IgD-negative memory B cell (primary cell): ENCODE data around the gene ARHGEF10L. TPM values are rescaled to one million over a fixed set of nuclear protein-coding genes. Genes with fewer than 3 reads are reported as not detected.

Experiments used
- H3K27ac Mint-ChIP-seq, 3 donors: one replicate each; pipeline ENCODE4 v1.8.0; 2020 to 2022; ENCODE audit warnings: mild to moderate bottlenecking in 3 of 3, mixed read lengths in 3 of 3, moderate library complexity in 1 of 3
- H3K27me3 Mint-ChIP-seq: one replicate; pipeline ENCODE4 v1.8.0; 2021; ENCODE audit warnings: mixed read lengths
- H3K36me3 Mint-ChIP-seq: one replicate; pipeline ENCODE4 v1.8.0; 2020; ENCODE audit warnings: mild to moderate bottlenecking, mixed read lengths
- H3K4me1 Mint-ChIP-seq, 3 donors: one replicate each; pipeline ENCODE4 v1.8.0; 2020 to 2022; ENCODE audit warnings: mixed read lengths in 3 of 3, mild to moderate bottlenecking in 1 of 3
- H3K4me3 Mint-ChIP-seq, 4 donors: one replicate each; pipeline ENCODE4 v1.8.0; 2020 to 2022; ENCODE audit warnings: mild to moderate bottlenecking in 4 of 4, mixed read lengths in 4 of 4, moderate library complexity in 3 of 4
- H3K9me3 Mint-ChIP-seq, 3 donors: one replicate each; pipeline ENCODE4 v1.8.0; 2020 to 2021; ENCODE audit warnings: mixed read lengths in 3 of 3, mild to moderate bottlenecking in 1 of 3
- polyA plus RNA-seq: library from polyadenylated mRNA; unstranded; fragments of 300-500 nt; fragmentation: Illumina TruSeq; gene quantifications from one replicate; pipeline ENCODE4 v1.2.3, GENCODE V29; 2021

ARHGEF10L gene
- polyA plus RNA-seq, 1 donor from 2014 or later, result not detected

DNA sequence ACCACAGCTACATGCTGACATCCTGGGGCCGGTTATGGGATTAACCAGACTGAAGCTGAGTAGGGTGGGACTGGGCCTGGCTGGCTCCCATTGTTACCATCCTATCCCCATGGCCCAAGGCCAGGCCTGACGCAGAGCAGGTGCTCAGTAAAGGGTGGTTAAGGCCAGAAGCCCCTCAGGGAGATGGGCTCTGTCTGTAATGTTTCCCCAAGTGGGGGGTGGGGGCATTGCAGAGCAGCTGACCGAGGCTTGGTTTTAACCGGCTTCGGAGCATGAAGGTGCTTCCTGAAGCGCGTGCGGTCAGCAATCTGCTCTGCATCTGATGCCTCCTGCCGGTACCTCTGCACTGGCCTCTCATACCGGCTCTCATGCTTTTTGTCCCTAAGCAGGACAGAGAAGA lies 132.2 kb downstream of the ARHGEF10L start:
- H3K36me3 Mint-ChIP-seq, result no peaks in the 10 kb centered on the region
- peak overlapping the region in 1 of 3 donors; percentile 29 for H3K27ac Mint-ChIP-seq
- peaks cover 4 to 7% (median 5%) of the 10 kb centered on the region in 3 donors for H3K4me1 Mint-ChIP-seq
- peak overlapping the region in 1 of 4 donors; percentile 47 for H3K4me3 Mint-ChIP-seq
- no peaks in the 10 kb centered on the region for H3K9me3 Mint-ChIP-seq
- H3K27me3 Mint-ChIP-seq, result no peaks in the 10 kb centered on the region

DNA sequence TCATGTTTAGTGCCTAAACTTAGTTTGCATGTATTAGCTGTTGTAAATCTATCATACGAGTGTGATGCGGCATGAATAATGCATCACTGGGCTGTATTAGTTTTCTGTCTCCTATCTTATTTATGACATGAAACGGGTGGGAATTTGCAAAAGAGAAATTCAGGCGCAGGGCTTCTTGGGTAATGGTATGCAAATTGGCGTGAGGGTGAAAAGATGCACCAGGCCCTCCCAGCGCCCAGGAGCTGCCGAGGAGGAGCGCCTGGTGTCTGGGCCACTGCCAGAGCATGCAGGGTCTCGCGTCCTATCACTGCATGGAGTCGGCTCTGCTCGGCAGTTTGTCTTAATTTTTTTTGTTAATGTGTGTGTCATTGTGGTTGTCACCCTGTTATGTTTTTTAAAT lies 132.7 kb downstream of the ARHGEF10L start:
- peaks cover 4 to 7% (median 5%) of the 10 kb centered on the region in 3 donors for H3K4me1 Mint-ChIP-seq
- no peaks in the 10 kb centered on the region for H3K9me3 Mint-ChIP-seq
- no peaks in the 10 kb centered on the region for H3K36me3 Mint-ChIP-seq
- H3K27me3 Mint-ChIP-seq, result no peaks in the 10 kb centered on the region
- H3K4me3 Mint-ChIP-seq, result peak overlapping the region in 3 of 4 donors; percentile 25 to 70 (median 33)
- peak overlapping the region in 2 of 3 donors; percentile 29 to 53 for H3K27ac Mint-ChIP-seq

DNA sequence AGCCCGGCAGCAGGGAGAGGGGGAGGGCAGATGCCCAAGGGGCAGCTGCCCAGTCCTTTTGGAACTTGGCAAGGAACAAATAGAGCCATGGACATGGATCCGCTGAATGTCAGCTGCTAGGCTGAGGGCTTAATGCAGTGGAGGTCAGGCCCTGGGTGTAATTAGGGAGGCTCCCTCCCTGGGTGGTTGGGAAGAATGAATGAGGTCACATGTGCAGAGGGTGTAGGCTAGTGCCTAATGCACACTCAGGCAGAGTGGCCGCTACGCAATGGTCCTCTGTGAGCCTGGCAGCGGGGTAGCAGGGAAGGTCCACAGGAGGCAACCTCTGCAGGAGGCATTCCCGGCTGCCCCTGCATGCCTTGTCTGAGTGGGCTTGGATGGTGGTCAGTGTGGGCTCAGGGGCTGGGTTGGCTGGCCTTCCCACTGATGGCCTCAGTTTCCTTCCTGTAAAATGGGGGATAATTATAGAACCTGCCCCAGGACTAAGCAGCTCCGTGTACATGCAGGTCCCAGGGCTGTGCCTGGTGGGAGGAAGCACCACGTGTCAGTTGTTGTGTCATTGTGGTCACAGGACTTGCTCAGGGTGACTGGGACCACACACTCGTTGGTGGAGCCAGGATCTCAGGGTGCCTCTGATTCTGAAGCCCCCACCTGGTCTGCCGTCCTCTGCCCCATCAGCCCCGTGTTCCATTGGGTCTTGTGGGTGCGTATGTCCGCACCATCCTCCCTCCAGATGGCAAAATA lies 134.0 kb downstream of the ARHGEF10L start:
- no peak overlapping the region for H3K4me3 Mint-ChIP-seq
- peaks cover 4 to 7% (median 5%) of the 10 kb centered on the region in 3 donors for H3K4me1 Mint-ChIP-seq
- no peaks in the 10 kb centered on the region for H3K27me3 Mint-ChIP-seq
- no peaks in the 10 kb centered on the region for H3K36me3 Mint-ChIP-seq
- no peaks in the 10 kb centered on the region for H3K9me3 Mint-ChIP-seq
- no peak overlapping the region for H3K27ac Mint-ChIP-seq

DNA sequence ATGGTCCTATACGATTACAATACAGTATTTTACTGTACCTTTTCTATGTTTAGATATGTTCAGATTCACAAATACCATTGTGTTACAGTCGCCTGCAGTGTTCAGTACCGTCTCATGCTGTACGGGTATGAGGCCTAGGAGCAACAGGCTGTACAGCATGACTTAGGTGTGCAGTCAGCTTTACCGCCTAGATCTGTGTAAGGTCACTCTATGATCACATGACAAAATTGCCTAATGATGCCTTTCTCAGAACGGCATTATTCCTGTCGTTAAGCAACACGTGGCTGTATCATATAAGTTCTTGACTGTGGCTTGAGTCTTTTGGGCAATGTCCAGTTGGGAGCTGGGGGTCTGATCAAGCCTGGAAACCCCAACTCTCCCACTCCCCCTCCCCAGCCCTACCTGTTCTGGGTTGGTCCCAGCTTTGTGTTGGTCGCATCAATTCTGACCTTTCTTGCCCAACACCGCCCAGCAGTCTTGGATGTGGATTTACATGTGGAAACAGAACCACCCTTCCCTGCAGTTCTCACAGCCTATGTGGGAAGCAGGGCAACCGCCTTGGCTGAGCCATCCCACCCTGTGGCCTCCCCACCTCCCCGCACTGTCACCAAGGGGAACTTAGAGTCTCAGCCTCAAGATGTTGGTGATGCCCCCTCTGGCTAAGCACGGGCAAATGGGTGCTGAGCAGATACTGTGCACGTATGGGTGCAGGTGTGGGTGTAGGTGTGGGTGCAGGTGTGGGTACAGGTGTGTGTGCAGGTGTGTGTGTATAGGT lies 135.4 kb downstream of the ARHGEF10L start:
- Mint-ChIP-seq H3K36me3 (no peaks in the 10 kb centered on the region), H3K27ac (no peak overlapping the region), H3K4me1 (peaks cover 4 to 7% (median 5%) of the 10 kb centered on the region in 3 donors), H3K4me3 (no peak overlapping the region), H3K27me3 (no peaks in the 10 kb centered on the region), H3K9me3 (no peaks in the 10 kb centered on the region)

DNA sequence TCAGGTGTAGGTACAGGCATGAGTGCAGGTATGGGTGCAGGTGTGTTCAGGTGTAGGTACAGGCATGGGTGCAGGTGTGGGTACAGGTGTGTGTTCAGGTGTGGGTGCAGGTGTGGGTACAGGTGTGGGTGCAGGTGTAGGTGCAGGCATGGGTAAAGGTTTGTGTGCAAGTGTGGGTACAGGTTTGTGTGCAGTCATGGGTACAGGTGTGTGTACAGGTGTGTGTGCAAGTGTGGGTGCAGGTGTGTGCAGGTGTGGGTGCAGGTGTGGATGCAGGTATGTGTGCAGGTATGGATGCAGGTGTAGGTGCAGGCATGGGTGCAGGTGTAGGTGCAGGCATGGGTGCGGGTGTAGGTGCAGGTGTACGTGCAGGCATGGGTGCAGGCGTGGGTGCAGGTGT lies 136.2 kb downstream of the ARHGEF10L start:
- Mint-ChIP-seq H3K4me3 (no peak overlapping the region), H3K36me3 (no peaks in the 10 kb centered on the region), H3K27me3 (no peaks in the 10 kb centered on the region), H3K4me1 (peaks cover 4 to 7% (median 5%) of the 10 kb centered on the region in 3 donors), H3K9me3 (no peaks in the 10 kb centered on the region), H3K27ac (no peak overlapping the region)

GRCh38 chr1:17676387-17677060 lies 137.0 kb downstream of the ARHGEF10L start:
- no peaks in the 10 kb centered on the region for H3K36me3 Mint-ChIP-seq
- peaks cover 4 to 7% (median 5%) of the 10 kb centered on the region in 3 donors for H3K4me1 Mint-ChIP-seq
- H3K27ac Mint-ChIP-seq, result no peak overlapping the region
- H3K27me3 Mint-ChIP-seq, result no peaks in the 10 kb centered on the region
- H3K9me3 Mint-ChIP-seq, result no peaks in the 10 kb centered on the region
- H3K4me3 Mint-ChIP-seq, result no peak overlapping the region

DNA sequence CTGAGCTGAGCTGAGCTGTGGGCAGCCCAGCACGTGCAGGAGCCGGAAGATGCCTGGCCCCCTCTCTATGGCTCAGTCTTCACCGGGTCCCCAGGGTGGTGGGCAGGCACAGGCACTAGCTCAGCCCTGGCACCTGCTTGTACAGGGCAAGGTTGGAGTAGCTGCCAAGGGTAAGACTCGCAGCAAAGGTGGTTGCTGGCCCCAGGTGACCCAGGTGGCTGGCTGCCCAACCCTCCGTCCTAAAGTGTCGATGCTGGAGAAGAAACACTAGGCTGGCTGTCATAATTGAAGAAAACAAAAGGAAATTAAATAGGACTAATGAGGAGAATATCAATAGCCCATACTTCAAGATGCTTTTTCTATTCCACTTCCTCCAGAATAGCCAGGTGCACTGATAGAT lies 138.5 kb downstream of the ARHGEF10L start:
- Mint-ChIP-seq H3K36me3 (no peaks in the 10 kb centered on the region), H3K27me3 (peaks cover 6% of the 10 kb centered on the region), H3K27ac (no peak overlapping the region), H3K4me3 (no peak overlapping the region), H3K9me3 (peaks cover 0 to 3% (median 0%) of the 10 kb centered on the region in 3 donors), H3K4me1 (no peaks in the 10 kb centered on the region)

DNA sequence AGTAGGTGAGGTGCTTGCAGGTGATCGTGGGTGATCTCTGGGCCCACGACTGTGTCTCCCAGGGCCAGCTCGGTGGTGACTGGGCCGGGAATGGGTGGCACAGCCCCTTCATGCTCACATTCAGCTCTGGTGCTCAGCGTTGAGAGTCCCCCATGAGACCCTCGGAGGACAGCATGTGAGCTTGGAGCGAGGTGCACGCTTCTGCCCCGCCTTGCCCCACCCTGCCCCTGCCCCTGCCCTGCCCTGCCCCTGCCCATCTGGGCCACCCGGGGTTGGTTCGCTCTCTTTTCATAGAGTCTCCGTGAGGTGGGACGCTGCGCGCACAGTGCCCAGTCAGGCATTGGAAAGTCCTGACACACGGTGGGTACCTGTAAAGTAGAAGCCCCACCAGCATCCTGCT lies 140.4 kb downstream of the ARHGEF10L start:
- H3K27me3 Mint-ChIP-seq, result peaks cover 7% of the 10 kb centered on the region
- no peaks in the 10 kb centered on the region for H3K36me3 Mint-ChIP-seq
- H3K27ac Mint-ChIP-seq, result no peak overlapping the region
- no peaks in the 10 kb centered on the region for H3K4me1 Mint-ChIP-seq
- peaks cover 0 to 3% (median 0%) of the 10 kb centered on the region in 3 donors for H3K9me3 Mint-ChIP-seq
- no peak overlapping the region for H3K4me3 Mint-ChIP-seq

DNA sequence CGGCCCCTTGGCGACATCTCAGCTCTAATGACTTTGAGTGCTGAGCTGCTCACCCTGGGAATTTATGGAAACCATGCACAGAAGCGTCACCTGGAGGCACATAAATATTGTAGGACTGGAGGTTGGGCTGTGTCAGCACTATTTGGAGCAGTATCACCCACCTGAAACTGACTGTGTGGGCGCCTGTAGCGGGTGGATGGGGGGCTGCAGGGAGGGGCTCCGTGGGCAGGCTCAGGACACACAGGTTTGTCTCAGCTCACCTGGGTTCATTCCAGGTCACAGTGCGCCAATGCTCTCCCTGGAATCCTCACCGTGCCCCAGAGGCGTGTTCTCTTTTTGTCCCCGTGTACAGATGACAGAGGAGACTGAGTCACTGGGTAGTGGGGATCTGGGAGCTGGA lies 140.8 kb downstream of the ARHGEF10L start:
- H3K4me3 Mint-ChIP-seq, result no peak overlapping the region
- H3K27me3 Mint-ChIP-seq, result peaks cover 10% of the 10 kb centered on the region
- peaks cover 0 to 3% (median 0%) of the 10 kb centered on the region in 3 donors for H3K9me3 Mint-ChIP-seq
- H3K4me1 Mint-ChIP-seq, result no peaks in the 10 kb centered on the region
- H3K36me3 Mint-ChIP-seq, result no peaks in the 10 kb centered on the region
- no peak overlapping the region for H3K27ac Mint-ChIP-seq

- peaks cover 0 to 3% (median 0%) of the 10 kb centered on the region in 3 donors for H3K4me1 Mint-ChIP-seq
- H3K27me3 Mint-ChIP-seq, result peaks cover 19% of the 10 kb centered on the region
- peak overlapping the region in 1 of 3 donors; percentile 35 for H3K27ac Mint-ChIP-seq
- H3K4me3 Mint-ChIP-seq, result no peak overlapping the region
- peaks cover 0 to 3% (median 0%) of the 10 kb centered on the region in 3 donors for H3K9me3 Mint-ChIP-seq
- H3K36me3 Mint-ChIP-seq, result no peaks in the 10 kb centered on the region
Measured at GRCh38 chr1:17682400-17682799, 142.9 kb downstream of the ARHGEF10L start.

GRCh38 chr1:17683598-17683997 lies 144.1 kb downstream of the ARHGEF10L start:
- Mint-ChIP-seq H3K9me3 (peaks cover 0 to 3% (median 0%) of the 10 kb centered on the region in 3 donors), H3K27me3 (peaks cover 19% of the 10 kb centered on the region), H3K27ac (no peak overlapping the region), H3K4me1 (peaks cover 0 to 3% (median 0%) of the 10 kb centered on the region in 3 donors), H3K4me3 (no peak overlapping the region), H3K36me3 (no peaks in the 10 kb centered on the region)

DNA sequence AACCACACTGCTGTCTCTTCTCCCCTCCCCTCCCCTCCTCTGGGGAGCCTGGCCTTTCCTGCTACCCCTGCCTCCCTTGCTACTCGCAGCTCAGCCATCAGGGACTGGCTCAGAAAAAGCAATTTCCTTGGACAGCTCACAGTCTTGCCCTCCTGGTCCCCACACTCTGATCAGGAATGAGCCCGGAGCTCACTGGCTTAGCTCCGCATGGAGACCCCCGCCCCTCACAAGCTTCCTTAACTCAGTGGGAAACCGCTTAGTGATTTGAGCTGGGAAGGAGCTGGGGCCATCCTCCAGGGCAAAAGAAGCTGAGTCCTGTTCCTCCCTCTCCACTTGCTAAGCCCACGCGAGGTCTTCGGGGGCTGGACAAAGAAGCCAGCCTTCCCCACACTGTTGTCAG lies 145.3 kb downstream of the ARHGEF10L start:
- H3K9me3 Mint-ChIP-seq, result peaks cover 0 to 3% (median 0%) of the 10 kb centered on the region in 3 donors
- H3K36me3 Mint-ChIP-seq, result no peaks in the 10 kb centered on the region
- H3K4me1 Mint-ChIP-seq, result peaks cover 0 to 3% (median 0%) of the 10 kb centered on the region in 3 donors
- H3K27me3 Mint-ChIP-seq, result peaks cover 19% of the 10 kb centered on the region
- H3K27ac Mint-ChIP-seq, result peak overlapping the region in 1 of 3 donors; percentile 74
- H3K4me3 Mint-ChIP-seq, result no peak overlapping the region

- H3K4me1 Mint-ChIP-seq, result peaks cover 0 to 3% (median 0%) of the 10 kb centered on the region in 3 donors
- no peak overlapping the region for H3K4me3 Mint-ChIP-seq
- peak overlapping the region in 1 of 3 donors; percentile 69 for H3K27ac Mint-ChIP-seq
- peaks cover 0 to 3% (median 0%) of the 10 kb centered on the region in 3 donors for H3K9me3 Mint-ChIP-seq
- H3K36me3 Mint-ChIP-seq, result no peaks in the 10 kb centered on the region
- H3K27me3 Mint-ChIP-seq, result peaks cover 19% of the 10 kb centered on the region
Measured at GRCh38 chr1:17686258-17686657, 146.8 kb downstream of the ARHGEF10L start.

DNA sequence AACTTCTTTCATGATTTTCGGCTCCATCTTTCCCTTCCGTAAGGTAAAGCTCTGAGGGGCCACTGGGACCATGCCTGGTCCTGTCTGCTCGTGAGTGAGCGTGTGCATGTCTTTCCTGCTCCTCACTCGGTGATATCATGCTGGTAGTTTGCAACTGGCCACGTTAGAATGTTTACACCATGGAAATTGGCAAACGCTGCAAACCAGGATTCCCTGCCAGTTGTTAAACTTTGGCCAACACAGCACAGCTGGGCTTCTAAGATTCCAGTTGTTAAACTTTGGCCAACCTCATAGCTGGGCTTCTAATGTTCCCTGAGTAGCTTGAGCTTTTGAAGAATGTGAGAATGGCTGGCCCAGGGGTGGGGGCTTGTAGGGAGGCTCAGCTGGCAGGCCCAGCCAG lies 147.6 kb downstream of the ARHGEF10L start:
- H3K9me3 Mint-ChIP-seq, result peaks cover 0 to 3% (median 0%) of the 10 kb centered on the region in 3 donors
- H3K4me1 Mint-ChIP-seq, result peaks cover 0 to 3% (median 0%) of the 10 kb centered on the region in 3 donors
- no peaks in the 10 kb centered on the region for H3K36me3 Mint-ChIP-seq
- no peak overlapping the region for H3K27ac Mint-ChIP-seq
- H3K27me3 Mint-ChIP-seq, result peaks cover 14% of the 10 kb centered on the region
- no peak overlapping the region for H3K4me3 Mint-ChIP-seq
